ENCODE measurements around the gene ACBD3.

ACBD3 gene

DNA sequence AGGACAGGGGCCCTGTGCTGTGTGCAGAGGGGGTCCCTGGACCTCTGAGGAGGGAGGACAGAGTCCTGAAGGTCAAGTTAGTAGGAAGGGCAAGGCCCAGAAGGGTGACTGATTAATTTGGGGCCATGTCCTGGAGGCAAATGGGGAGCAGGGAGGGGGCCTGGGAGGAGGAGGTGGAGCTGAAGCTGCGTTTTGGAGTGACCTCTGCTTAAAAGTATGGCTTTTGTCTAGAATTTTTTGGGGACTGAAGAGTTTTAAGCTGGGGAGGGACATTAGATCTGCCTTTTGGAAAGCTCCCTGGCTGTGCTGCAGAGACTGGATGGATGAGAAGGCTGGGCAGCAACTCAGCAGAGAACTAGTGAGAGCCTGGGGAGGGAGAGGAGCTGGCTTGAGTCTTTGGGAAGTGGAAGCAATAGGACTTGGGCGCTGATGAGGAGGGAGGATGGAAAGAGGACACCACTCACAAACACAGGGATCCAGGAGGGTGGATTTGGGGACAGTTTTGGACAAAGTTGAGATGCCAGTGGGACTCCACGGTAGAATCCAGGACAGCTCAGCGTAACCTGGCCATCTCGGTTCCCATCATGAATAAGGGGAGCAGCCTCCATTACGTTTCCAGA is 52.9 kb downstream of the ACBD3 start:
- no peak for DNase-seq

DNA sequence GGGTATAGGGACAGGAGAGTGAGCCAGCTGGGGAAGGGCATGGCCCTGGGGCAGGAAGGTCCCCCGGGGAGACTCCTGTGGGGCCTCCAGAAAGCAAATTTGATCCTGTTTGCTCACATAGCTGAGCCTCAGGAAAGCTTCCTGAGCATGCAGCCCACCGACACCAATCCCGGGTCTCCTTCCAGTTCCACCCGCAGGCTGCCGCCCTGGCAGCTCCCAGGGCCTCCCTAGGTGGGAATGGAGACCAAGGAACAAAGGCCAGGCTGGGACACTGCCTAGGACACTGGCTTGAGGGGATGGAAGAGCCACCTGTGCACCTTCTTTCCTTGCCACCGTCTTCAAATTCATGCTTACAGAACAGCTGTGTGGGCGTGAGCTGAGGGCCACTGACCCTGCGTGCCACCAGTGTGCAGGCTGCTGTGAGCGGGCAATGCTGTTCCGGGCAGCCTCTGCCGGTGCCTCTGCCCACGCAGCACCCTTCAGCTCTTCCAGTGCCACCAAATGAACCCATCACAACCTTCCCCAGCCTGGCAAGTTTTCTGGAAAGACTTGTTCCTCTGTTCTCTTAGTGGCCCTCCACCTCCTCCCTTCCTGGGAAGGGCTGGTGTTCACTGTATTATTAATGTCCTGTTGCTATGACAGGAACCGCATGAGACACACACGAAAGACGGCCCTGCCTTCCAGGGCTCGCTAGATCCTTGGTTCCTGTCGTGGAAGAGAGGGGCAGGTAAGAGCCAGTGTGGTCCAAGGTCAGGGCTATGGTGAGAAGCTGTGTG is 53.6 kb downstream of the ACBD3 start:
- no peak for DNase-seq

DNA sequence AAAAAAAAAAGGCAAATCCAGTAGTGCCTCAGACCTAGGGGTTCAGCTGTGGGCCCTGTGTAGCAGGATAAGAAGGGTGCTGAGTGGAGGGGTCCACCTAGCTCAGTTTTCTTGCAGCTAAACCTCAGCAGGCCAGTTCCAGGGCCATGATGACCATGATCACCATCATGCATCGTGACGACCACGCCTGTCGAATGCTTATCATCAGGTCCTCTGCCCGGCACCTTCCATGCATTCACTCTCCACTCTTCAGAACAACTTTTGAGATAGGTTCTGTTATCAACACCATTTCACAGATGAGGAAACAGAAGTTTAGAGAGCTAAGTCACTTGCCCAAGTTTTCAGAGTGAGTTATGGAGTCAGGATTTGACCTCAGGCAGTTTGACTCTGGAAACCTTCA is 54.9 kb downstream of the ACBD3 start:
- DNase-seq, result no peak

DNA sequence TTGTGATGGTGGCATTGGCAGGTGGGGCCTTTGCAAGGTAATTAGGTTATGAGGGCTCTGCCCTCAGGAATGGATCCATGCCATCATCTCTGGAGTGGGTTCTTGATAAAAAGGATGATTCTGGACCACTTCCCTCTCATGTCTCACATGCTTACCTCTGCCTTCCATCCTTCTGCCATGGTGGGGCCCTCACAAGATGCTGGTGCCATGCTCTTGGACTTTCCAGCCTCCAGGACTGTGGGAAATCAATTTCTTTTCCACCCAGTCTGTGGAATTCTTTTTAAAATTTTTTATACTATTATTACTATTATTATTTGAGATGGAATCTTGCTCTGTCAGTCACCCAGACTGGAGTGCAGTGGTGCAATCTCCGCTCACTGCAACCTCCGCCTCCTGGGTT is 57.3 kb downstream of the ACBD3 start:
- no peak for DNase-seq

GRCh38 chr1:226128487-226129075 is 58.0 kb downstream of the ACBD3 start:
- DNase-seq, result no peak

- no peak for DNase-seq
These were observed 59.5 kb downstream of the ACBD3 start for GRCh38 chr1:226126824-226127569.

DNA sequence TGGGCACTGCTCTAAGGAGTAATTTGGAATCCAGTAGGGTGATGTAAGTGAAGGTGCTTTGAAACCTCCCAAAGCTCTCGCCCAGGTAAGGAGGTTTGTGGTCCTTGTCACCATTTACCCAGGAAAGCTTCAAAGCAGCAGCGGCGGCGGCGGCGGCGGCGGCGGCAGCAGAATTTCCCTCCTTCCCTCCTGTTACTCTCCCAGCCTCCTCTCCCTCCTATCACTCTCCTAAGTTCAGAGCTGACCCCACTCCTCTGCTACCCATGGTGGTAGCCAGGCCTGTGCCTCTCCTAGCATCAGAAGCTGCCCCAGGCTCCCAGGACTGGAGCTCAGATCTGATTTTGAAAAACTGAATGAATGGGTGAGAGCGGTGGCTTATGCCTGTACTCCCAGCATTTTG is 60.7 kb downstream of the ACBD3 start:
- no peak for DNase-seq

DNA sequence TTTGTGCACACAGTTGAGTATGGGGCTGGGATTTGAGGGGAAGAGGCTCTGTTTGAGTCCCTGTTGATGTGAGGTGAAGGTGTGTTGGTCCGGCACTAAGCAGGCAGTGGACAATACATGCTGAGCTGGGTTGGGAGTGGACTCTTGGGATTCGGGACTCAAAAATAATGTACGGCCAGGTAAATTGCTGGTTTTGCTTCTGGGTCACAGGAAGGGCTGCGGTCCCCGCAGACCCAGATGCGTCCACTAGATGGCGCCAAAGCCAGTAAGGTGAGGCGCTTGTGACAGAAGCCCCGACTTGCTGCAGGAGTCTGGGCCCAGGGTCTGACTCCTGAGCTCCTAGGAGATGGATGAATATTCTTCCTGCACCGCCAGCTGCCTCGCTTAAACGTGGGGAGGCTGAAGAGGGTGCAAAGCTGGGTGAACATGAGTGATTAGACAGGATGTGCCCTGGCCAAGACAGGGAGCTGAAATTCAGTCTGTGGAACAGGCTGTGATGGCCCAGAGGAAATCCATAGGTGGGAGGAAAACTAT is 61.4 kb downstream of the ACBD3 start:
- peak; percentile 93 for DNase-seq

DNA sequence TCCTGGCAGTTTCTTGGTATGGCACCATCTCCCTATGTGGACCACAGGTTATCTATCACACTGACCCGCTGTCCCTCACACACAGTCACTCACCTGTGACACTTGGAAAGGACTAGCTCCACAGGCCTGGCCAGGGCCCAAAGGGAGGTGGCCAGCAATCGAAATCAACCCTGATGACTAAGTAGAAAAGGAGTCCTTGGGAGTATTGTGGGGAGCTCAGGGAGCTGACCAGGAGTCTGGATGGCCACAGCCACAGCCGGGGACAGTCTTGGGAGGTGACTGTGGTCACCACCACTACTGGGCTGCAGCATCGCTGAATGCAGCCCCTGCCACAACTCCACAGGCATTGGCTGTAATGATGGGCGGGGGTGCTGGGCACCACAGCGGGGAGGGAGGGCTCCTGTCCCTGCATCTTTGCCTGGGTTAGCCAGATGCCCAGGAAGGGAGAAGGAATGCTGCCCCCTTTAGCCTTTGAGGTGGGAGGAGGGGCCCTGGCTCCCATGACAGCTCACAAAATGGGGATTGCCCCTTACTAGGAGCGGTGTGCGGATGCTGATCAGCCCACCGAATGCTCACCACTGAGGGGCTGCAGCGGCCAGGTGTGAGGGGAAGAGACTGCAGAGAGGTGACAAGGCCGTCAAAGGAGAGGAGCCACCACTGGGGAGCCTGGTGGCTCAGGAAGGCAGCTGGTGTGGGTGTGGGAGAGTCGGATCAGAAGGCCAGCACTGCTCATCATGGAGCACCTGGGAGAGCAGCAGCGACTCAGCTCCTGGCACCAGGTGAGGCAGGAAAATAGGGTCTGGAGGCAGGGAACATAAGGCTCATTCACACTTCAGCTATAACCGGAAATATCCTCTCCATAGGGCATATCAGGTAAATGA is 62.7 kb downstream of the ACBD3 start:
- DNase-seq, result no peak

GRCh38 chr1:226123212-226123560 is 63.4 kb downstream of the ACBD3 start:
- DNase-seq, result no peak

DNA sequence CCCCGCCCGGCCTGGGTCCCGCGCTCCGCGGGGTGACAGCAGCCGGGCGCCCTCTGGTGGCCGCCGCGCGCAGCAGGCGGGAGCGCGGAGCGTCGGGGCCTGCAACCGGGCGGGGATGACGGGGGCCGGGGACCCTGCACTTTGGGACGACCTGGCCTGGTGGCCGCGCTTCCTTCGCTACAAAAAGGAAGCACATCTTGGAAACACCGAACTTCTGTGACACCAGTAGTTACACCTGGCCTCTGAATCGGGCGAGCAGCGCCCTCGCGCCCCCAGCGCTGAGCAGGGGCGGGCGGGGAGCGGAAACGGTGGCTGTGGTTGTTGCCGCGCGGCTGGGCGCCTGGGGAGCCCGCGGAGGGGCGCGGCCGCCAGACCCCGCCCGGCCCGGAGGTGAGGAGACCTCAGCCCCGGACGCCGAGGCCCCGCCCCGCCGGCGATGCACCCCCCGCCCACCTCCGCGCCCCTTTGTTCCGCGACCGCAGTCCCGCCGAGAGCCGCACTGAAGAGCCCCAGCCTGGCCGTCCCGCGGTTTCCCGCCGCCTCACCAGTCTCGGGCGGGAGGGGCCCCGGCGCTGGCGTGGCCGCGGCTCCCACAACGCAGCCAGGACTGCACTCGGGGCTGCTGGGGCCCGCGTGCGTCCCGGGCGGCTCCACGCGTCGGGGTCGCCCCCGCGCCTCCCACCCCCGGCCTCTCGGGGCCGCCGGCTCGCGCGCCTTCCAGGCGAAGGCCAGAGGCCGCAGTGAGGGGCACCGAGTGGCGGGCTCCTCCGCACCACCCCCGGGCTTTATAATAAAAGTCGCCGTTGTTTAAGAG is 64.7 kb downstream of the ACBD3 start:
- peak; percentile 88 for DNase-seq

DNA sequence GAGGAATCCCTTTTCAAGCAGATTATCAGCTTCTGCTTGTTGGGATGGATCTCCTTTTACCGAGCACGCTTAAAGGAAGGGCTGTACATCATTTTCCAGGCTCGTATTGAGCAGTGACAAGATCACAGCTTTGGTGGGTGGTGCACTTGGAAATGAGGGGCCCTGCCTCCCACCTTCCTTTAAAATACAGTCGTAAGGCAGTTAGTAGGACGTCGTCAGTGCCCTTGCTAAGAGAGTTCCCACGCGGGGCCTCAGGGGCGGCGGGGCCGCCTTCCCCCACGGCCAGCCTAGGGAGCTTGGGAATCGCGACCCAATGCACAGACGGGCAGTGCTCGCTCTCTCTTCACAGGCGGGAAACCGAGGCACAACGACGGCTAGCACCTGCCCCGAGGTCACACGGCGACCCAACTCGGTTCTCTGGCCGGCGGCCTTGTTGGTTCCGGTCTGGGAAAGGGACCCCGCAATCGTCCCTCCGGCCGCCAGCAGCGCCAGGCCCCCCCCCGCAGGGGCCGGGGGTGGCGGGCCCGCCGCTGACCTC is 65.4 kb downstream of the ACBD3 start:
- no peak for DNase-seq

DNA sequence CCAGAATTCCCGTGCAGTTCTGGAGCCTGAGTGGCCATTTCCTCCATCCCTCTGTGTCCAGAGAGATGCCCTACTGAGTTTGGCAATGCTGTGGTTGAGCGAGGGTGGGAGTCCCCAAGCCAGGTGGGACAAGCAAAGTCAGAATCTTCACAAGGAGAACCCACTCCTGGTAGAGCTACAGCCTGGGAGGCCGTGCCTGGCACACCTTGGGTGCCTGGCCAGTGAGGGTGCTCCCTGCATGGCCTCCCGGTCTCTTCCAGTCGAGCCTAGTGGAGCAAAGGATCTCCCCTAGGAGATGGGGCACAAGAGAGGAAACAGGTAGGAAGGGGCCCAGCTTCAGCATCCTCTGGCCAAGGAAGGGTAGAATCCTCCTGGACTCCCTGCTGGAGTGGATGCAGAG is 66.1 kb downstream of the ACBD3 start:
- DNase-seq, result no peak

- DNase-seq, result no peak
These were observed 67.4 kb downstream of the ACBD3 start for GRCh38 chr1:226119169-226119568.

DNA sequence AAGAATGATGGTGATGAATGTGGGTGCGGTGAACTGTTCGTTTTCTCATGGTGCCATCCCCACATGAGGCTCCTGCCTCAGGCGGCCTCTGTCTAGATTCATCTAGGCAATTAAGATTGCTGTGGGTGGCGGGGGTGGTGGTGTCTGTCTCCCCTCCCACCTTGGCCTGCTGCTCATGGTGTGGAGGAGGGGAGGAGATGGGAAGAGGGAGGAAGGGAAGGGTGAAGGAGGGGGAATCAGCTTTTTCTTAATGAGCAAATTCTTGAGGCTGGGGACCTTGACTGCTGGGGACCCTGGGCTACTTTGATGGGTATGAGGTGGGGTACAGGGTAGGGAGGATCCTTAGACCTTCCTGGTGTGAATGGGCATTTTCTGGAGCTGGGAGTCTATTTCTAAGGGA is 68.2 kb downstream of the ACBD3 start:
- DNase-seq, result no peak

DNA sequence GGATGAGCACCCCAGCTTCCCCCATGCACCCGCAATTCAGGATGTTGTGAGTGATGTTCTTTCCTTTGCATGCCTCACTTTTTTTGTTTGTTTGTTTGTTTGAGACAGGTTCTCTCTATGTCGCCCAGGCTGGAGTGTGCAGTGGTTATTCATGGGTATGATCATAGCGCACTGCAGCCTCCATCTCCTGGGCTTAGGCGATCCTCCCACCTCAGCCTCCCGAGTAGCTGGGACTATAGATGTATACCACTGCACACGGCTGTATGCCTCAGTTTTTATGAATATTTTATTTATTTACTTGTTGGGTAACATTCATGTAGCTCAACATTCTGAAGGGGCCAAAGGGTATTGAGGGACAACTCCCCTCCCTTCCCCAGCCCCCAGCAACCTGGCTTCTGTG is 69.2 kb downstream of the ACBD3 start:
- DNase-seq, result no peak

GRCh38 chr1:226116673-226117072 is 69.9 kb downstream of the ACBD3 start:
- no peak for DNase-seq

DNA sequence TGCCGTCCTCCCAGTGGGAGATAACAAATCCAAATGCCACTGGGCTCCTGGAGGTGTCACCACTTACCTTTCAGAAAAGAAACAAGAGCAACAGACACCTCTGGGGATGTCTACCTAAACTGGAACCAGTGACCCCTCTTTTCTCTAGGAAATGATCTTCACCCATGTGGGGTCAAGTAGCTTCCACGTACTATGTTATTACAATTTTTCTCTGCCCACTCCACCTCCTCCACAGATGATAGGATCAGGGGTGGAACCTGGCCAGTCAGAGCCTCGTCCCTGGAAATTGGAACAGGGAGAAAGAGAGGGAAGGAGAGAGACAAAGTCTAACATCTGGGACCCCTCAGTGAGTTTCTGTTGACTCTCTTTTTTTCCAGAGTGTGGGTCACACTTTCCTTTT is 73.9 kb downstream of the ACBD3 start:
- no peak for DNase-seq

- DNase-seq, result no peak
These were observed 74.7 kb downstream of the ACBD3 start for GRCh38 chr1:226111883-226112261.

DNA sequence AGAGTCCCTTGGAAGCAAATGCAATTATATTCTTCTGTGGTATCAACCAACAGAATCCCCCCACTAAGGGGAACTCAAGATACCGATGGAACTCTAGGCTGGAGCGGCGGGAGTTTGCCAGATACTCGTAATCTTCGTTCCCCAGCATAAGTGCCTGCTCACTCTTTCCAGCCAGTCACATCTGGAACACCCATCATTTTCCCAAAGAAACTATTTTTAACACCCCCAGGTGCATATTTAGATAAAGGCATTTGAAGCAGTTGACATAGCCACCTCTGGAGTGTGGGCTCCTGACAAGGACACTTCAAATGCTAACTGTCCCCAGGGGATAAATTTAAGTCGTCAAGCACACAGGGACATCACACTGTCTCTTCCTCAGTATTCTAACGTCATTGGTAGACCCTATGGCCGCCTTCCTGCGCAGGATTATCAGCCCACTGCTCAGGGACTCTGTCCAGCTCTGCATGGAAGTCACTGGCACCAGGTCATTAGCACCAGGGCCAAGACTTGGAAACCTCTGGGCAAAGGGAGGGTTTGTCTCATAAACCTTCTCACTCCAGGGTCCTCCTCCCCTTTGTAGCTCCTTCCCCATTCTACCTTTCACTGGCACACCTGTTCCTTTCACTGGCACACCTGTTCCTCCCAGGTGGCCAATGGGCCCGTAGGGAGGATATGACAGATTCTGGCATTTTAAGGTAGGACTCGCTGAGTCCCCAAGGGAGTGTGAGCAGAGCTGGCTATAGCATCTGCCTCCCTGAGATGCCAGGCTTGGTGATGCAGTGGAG is 75.3 kb downstream of the ACBD3 start:
- DNase-seq, result peak; percentile 44
